ENCODE measurements around the gene MYO9B.

- TF ChIP-seq CTCF (CRISPR knock-in tag; IDR thresholded peaks at IDR 0.05) (no peak), TBP (CRISPR knock-in tag; IDR thresholded peaks at IDR 0.05) (no peak), HNF4A (CRISPR knock-in tag; IDR thresholded peaks at IDR 0.05) (no peak), ZNF256 (CRISPR knock-in tag; conservative IDR thresholded peaks at IDR 0.05) (no peak), ATF1 (CRISPR knock-in tag; IDR thresholded peaks at IDR 0.05) (no peak), RFX1 (IDR thresholded peaks at IDR 0.05) (no peak), ATRX (CRISPR knock-in tag; IDR thresholded peaks at IDR 0.05; ENCODE audit: borderline replicate concordance) (no peak), MAX (IDR thresholded peaks at IDR 0.05) (no peak), EZH2 (conservative IDR thresholded peaks at IDR 0.05; ENCODE audit: low read depth, low read length) (no peak), REST (IDR thresholded peaks at IDR 0.05; ENCODE audit: borderline replicate concordance in 1 of 2, low read depth in 1 of 2, low read length in 2 of 2) (no peak), ZNF274 (CRISPR knock-in tag; IDR thresholded peaks at IDR 0.05) (no peak), CEBPZ (IDR thresholded peaks at IDR 0.05; ENCODE audit: low read length) (no peak), STAT6 (CRISPR knock-in tag; IDR thresholded peaks at IDR 0.05; ENCODE audit: borderline replicate concordance) (no peak), FOXJ3 (CRISPR knock-in tag; IDR thresholded peaks at IDR 0.05; ENCODE audit: borderline replicate concordance) (no peak)
Observed at GRCh38 chr19:17254636-17255035, 179.1 kb downstream of the MYO9B start.
